ENCODE results near the gene RALB.
"Not testable (repeated sequence)": the region's sequence is repeated elsewhere in the genome, so short reads cannot be mapped to it uniquely, and the experiment has no call there.

RALB gene

GRCh38 chr2:120224735-120225548 lies 27.7 kb upstream of the RALB start:
- DNase-seq (ENCODE audit: low read depth in 2 of 3, low spot score in 1 of 3) = no peak

- DNase-seq (ENCODE audit: low read depth in 2 of 3, low spot score in 1 of 3) = no peak
Measured at GRCh38 chr2:120225549-120226065, 27.0 kb upstream of the RALB start.

- DNase-seq (ENCODE audit: low read depth in 2 of 3, low spot score in 1 of 3) = no peak
Measured at GRCh38 chr2:120226316-120226715, 26.3 kb upstream of the RALB start.

GRCh38 chr2:120227111-120227991 lies 25.3 kb upstream of the RALB start:
- no peak for DNase-seq (ENCODE audit: low read depth in 2 of 3, low spot score in 1 of 3)

GRCh38 chr2:120228503-120228902 lies 24.1 kb upstream of the RALB start:
- DNase-seq (ENCODE audit: low read depth in 2 of 3, low spot score in 1 of 3) = no peak

- no peak for DNase-seq (ENCODE audit: low read depth in 2 of 3, low spot score in 1 of 3)
Measured at GRCh38 chr2:120229341-120229740, 23.3 kb upstream of the RALB start.

GRCh38 chr2:120230515-120231471 lies 21.9 kb upstream of the RALB start:
- DNase-seq (ENCODE audit: low read depth in 2 of 3, low spot score in 1 of 3) = no peak

- peak in 1 of 3 donors; percentile 27 for DNase-seq (ENCODE audit: low read depth in 2 of 3, low spot score in 1 of 3)
Measured at GRCh38 chr2:120231564-120231973, 21.1 kb upstream of the RALB start.

GRCh38 chr2:120231974-120232635 lies 20.5 kb upstream of the RALB start:
- peak; percentile 57 to 73 (median 63) for DNase-seq (ENCODE audit: low read depth in 2 of 3, low spot score in 1 of 3)

- no peak for DNase-seq (ENCODE audit: low read depth in 2 of 3, low spot score in 1 of 3)
Measured at GRCh38 chr2:120233292-120233691, 19.4 kb upstream of the RALB start.

GRCh38 chr2:120235158-120235557 lies 17.5 kb upstream of the RALB start:
- DNase-seq (ENCODE audit: low read depth in 2 of 3, low spot score in 1 of 3) = not testable (repeated sequence)

- no peak for DNase-seq (ENCODE audit: low read depth in 2 of 3, low spot score in 1 of 3)
Measured at GRCh38 chr2:120235681-120236080, 17.0 kb upstream of the RALB start.

- no peak for DNase-seq (ENCODE audit: low read depth in 2 of 3, low spot score in 1 of 3)
Measured at GRCh38 chr2:120236316-120236715, 16.3 kb upstream of the RALB start.

- DNase-seq (ENCODE audit: low read depth in 2 of 3, low spot score in 1 of 3) = no peak
Measured at GRCh38 chr2:120236791-120237190, 15.9 kb upstream of the RALB start.

- DNase-seq (ENCODE audit: low read depth in 2 of 3, low spot score in 1 of 3) = no peak
Measured at GRCh38 chr2:120237491-120237902, 15.2 kb upstream of the RALB start.

- no peak for DNase-seq (ENCODE audit: low read depth in 2 of 3, low spot score in 1 of 3)
Measured at GRCh38 chr2:120238728-120239487, 13.7 kb upstream of the RALB start.

- no peak for DNase-seq (ENCODE audit: low read depth in 2 of 3, low spot score in 1 of 3)
Measured at GRCh38 chr2:120239488-120240287, 13.0 kb upstream of the RALB start.

- no peak for DNase-seq (ENCODE audit: low read depth in 2 of 3, low spot score in 1 of 3)
Measured at GRCh38 chr2:120240901-120241429, 11.7 kb upstream of the RALB start.
